Brain pericyte (primary cell): Measurements from ENCODE around the gene ARMC3.

Source experiments
- DNase-seq: peaks from one replicate; pipeline ENCODE4 v3.0.0-alpha.2; 2012; ENCODE audit warnings: low read depth, low spot score

The ARMC3 gene

GRCh38 chr10:22992621-22993020 lies 64.8 kb downstream of the ARMC3 start:
- no peak for DNase-seq

- DNase-seq: no peak
Observed at GRCh38 chr10:22993314-22993713, 65.5 kb downstream of the ARMC3 start.

- peak; percentile 6 for DNase-seq
Observed at GRCh38 chr10:22997096-22997495, 69.2 kb downstream of the ARMC3 start.

GRCh38 chr10:22998091-22998490 lies 70.2 kb downstream of the ARMC3 start:
- no peak for DNase-seq

- no peak for DNase-seq
Observed at GRCh38 chr10:22999942-23000341, 72.1 kb downstream of the ARMC3 start.

GRCh38 chr10:23001901-23002516 lies 74.2 kb downstream of the ARMC3 start:
- no peak for DNase-seq

GRCh38 chr10:23005150-23005549 lies 77.3 kb downstream of the ARMC3 start:
- no peak for DNase-seq

- DNase-seq: no peak
Observed at GRCh38 chr10:23013581-23014335, 85.9 kb downstream of the ARMC3 start.

- DNase-seq: no peak
Observed at GRCh38 chr10:23015021-23015707, 87.3 kb downstream of the ARMC3 start.

GRCh38 chr10:23016636-23017035 lies 88.8 kb downstream of the ARMC3 start:
- DNase-seq: no peak

- no peak for DNase-seq
Observed at GRCh38 chr10:23019633-23020032, 91.8 kb downstream of the ARMC3 start.

GRCh38 chr10:23021430-23021829 lies 93.6 kb downstream of the ARMC3 start:
- DNase-seq: no peak

- DNase-seq: no peak
Observed at GRCh38 chr10:23024002-23024401, 96.1 kb downstream of the ARMC3 start.

GRCh38 chr10:23031318-23031717 lies 103.5 kb downstream of the ARMC3 start:
- no peak for DNase-seq

- no peak for DNase-seq
Observed at GRCh38 chr10:23034790-23035189, 106.9 kb downstream of the ARMC3 start.

- DNase-seq: no peak
Observed at GRCh38 chr10:23035569-23035968, 107.7 kb downstream of the ARMC3 start.

- no peak for DNase-seq
Observed at GRCh38 chr10:23037152-23037551, 109.3 kb downstream of the ARMC3 start.

GRCh38 chr10:23037561-23037960 lies 109.7 kb downstream of the ARMC3 start:
- DNase-seq: no peak

GRCh38 chr10:23038172-23038571 lies 110.3 kb downstream of the ARMC3 start:
- DNase-seq: no peak

GRCh38 chr10:23040002-23040401 lies 112.1 kb downstream of the ARMC3 start:
- DNase-seq: no peak

GRCh38 chr10:23046027-23046426 lies 118.2 kb downstream of the ARMC3 start:
- DNase-seq: no peak

GRCh38 chr10:23047201-23048050 lies 119.6 kb downstream of the ARMC3 start:
- DNase-seq: no peak
